ENCODE measurements around the gene CLCF1.

DNA sequence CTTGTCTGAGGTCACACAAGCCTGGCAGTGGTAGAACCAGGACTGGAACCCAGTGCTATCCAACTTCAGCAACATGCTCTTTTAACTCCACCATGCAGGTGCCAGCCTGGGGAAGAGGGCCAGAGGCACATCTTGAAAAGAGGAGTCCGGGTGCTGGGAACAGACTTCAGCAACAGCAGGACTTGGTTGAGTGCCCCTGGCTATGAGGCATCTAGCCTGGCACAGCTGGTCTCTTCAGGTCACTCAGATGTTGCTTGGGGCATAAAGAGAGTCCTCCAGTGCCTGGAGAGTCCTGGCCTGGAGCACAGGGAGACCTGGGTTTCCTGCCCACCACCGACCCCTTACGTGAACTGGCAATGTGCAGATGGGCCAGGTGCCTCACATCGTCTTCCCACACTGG lies 5.1 kb upstream of the CLCF1 start:
- TF ChIP-seq, protein P1, sequence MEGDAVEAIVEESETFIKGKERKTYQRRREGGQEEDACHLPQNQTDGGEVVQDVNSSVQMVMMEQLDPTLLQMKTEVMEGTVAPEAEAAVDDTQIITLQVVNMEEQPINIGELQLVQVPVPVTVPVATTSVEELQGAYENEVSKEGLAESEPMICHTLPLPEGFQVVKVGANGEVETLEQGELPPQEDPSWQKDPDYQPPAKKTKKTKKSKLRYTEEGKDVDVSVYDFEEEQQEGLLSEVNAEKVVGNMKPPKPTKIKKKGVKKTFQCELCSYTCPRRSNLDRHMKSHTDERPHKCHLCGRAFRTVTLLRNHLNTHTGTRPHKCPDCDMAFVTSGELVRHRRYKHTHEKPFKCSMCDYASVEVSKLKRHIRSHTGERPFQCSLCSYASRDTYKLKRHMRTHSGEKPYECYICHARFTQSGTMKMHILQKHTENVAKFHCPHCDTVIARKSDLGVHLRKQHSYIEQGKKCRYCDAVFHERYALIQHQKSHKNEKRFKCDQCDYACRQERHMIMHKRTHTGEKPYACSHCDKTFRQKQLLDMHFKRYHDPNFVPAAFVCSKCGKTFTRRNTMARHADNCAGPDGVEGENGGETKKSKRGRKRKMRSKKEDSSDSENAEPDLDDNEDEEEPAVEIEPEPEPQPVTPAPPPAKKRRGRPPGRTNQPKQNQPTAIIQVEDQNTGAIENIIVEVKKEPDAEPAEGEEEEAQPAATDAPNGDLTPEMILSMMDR (IDR thresholded peaks at IDR 0.05; ENCODE audit: extremely low read depth in 1 of 2, insufficient read depth in 1 of 2, low read depth in 1 of 2, low read length in 2 of 2), result no peak
- TF ChIP-seq POLR2AphosphoS5 (IDR thresholded peaks at IDR 0.05; ENCODE audit: insufficient read depth, low read depth, low read length), result no peak
- no peak for TF ChIP-seq POLR2A (IDR thresholded peaks at IDR 0.05; ENCODE audit: low read depth, low read length)
- no peak for TF ChIP-seq EZH2 (IDR thresholded peaks at IDR 0.05; ENCODE audit: borderline replicate concordance, low read depth, low read length, severe bottlenecking)
- no peak for TF ChIP-seq MYC (IDR thresholded peaks at IDR 0.05; ENCODE audit: low read depth, low read length)
- TF ChIP-seq GATA2 (IDR thresholded peaks at IDR 0.05; ENCODE audit: insufficient read depth, insufficient read length, low read depth, low read length), result no peak

Measured in endothelial cell of umbilical vein (primary cell).